ENCODE data around the gene C7orf33. TPM values are rescaled to one million over a fixed set of nuclear protein-coding genes. Genes with fewer than 3 reads are reported as not detected.
"Not testable (repeated sequence)": the region's sequence is repeated elsewhere in the genome, so short reads cannot be mapped to it uniquely, and the experiment has no call there.

C7orf33 gene
- total RNA-seq, 1 experiment from 2014 or later = not detected

DNA sequence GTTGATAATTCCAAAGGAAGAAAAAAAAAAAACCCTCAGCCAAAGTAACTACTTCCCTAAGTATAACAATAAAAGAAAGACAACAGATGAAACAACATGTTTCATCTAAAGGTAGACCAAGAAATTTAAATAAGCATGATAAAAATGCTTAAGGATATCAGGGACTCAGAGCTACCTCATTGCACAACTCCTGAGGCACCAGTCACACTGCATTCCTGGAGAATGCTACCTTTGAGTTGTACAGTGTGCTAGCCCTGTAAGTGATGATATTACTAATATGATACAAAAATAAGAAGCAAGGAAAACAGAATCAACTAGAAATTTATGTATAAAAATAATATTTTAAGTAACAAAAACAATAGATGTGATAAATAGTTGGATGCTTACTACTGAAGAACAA, 29.5 kb upstream of the C7orf33 start:
- Histone ChIP-seq H3K4me1 (ENCODE audit: control insufficient read depth, insufficient read depth, low read length) (no peaks in the 10 kb centered on the region), H3K27ac (ENCODE audit: low read length) (no peak overlapping the region), H3K36me3 (ENCODE audit: control insufficient read depth, insufficient read depth, low read length) (no peaks in the 10 kb centered on the region), H3K27me3 (ENCODE audit: control insufficient read depth, insufficient read depth, low read length) (peaks cover 8% of the 10 kb centered on the region), H3K4me3 (ENCODE audit: low read depth in 2 of 2, low read length in 2 of 2) (no peak overlapping the region), H3K9me3 (ENCODE audit: control insufficient read depth, insufficient read depth, low read depth, low read length) (no peaks in the 10 kb centered on the region)
- ATAC-seq (no peak), DNase-seq (ENCODE audit: low read depth, low spot score) (no peak)
- ChIA-PET CTCF (no interaction called here), POLR2A (no interaction called here)
- intact Hi-C loops (cut with micrococcal nuclease; ENCODE audit: unreplicated experiment) (no loop called here), in situ Hi-C loops (cut with HindIII; ENCODE audit: low pct_unique_long_range_greater_than_20kb, low sequenced_read_pairs) (no loop called here)
- no TSS peak for BruUV-seq (replicated peaks)
- TF ChIP-seq, protein P1, sequence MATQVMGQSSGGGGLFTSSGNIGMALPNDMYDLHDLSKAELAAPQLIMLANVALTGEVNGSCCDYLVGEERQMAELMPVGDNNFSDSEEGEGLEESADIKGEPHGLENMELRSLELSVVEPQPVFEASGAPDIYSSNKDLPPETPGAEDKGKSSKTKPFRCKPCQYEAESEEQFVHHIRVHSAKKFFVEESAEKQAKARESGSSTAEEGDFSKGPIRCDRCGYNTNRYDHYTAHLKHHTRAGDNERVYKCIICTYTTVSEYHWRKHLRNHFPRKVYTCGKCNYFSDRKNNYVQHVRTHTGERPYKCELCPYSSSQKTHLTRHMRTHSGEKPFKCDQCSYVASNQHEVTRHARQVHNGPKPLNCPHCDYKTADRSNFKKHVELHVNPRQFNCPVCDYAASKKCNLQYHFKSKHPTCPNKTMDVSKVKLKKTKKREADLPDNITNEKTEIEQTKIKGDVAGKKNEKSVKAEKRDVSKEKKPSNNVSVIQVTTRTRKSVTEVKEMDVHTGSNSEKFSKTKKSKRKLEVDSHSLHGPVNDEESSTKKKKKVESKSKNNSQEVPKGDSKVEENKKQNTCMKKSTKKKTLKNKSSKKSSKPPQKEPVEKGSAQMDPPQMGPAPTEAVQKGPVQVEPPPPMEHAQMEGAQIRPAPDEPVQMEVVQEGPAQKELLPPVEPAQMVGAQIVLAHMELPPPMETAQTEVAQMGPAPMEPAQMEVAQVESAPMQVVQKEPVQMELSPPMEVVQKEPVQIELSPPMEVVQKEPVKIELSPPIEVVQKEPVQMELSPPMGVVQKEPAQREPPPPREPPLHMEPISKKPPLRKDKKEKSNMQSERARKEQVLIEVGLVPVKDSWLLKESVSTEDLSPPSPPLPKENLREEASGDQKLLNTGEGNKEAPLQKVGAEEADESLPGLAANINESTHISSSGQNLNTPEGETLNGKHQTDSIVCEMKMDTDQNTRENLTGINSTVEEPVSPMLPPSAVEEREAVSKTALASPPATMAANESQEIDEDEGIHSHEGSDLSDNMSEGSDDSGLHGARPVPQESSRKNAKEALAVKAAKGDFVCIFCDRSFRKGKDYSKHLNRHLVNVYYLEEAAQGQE (IDR thresholded peaks at IDR 0.05; ENCODE audit: insufficient read depth in 1 of 2, low read depth in 2 of 2, low read length in 1 of 2) = no peak
- TF ChIP-seq CTCF (IDR thresholded peaks at IDR 0.05) = no peak
- TF ChIP-seq POLR2AphosphoS5 (IDR thresholded peaks at IDR 0.05; ENCODE audit: low read depth, low read length) = no peak
- no peak for TF ChIP-seq SIN3A (IDR thresholded peaks at IDR 0.05; ENCODE audit: borderline replicate concordance, insufficient read depth, low read depth, low read length)
- no peak for TF ChIP-seq TCF7L2 (IDR thresholded peaks at IDR 0.05; ENCODE audit: low read depth, low read length)

DNA sequence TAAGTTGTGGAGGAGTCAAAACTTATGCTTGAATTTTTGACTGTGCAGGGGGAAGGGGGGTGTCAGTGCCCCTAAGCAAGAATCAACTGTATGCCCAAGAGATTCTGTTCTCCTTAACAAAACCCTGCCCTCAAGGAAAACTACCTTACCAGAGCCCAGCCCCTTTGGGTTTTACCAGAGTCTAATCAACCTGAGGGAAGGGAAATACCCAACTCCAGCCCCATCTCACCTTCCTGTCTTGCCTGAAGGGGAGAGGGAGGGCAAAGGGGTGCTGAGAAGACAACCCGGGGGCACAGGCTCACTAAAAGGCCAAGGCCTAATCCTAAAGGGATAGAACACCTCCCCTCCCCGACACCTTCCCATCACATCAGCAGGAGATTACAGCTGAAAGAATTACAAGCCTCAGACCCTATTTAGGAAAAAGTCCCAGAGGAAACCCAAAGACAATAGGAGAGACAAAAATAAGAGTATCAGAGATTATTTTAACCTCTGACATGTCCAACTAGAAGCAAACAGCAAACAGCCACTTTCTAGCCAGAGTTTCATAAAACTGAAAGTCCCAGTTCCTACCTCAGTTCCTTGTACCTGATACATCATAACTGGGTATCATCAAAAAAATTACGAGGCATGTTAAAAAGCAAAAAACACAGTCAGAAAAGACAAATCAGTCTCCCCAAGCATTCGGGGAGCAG, 26.8 kb upstream of the C7orf33 start:
- peaks cover 4% of the 10 kb centered on the region for H3K27me3 ChIP-seq (ENCODE audit: control insufficient read depth, insufficient read depth, low read length)
- ChIA-PET CTCF (no interaction called here), POLR2A (no interaction called here)
- in situ Hi-C loops (cut with HindIII; ENCODE audit: low pct_unique_long_range_greater_than_20kb, low sequenced_read_pairs) (no loop called here), intact Hi-C loops (cut with micrococcal nuclease; ENCODE audit: unreplicated experiment) (no loop called here)
- H3K4me1 ChIP-seq (ENCODE audit: control insufficient read depth, insufficient read depth, low read length) = no peaks in the 10 kb centered on the region
- no peaks in the 10 kb centered on the region for H3K36me3 ChIP-seq (ENCODE audit: control insufficient read depth, insufficient read depth, low read length)
- TF ChIP-seq POLR2AphosphoS5 (IDR thresholded peaks at IDR 0.05; ENCODE audit: low read depth, low read length) (no peak), CTCF (IDR thresholded peaks at IDR 0.05) (no peak), TCF7L2 (IDR thresholded peaks at IDR 0.05; ENCODE audit: low read depth, low read length) (no peak), SIN3A (IDR thresholded peaks at IDR 0.05; ENCODE audit: borderline replicate concordance, insufficient read depth, low read depth, low read length) (no peak)
- TF ChIP-seq, protein P1 (IDR thresholded peaks at IDR 0.05; ENCODE audit: insufficient read depth in 1 of 2, low read depth in 2 of 2, low read length in 1 of 2) = no peak
- no peaks in the 10 kb centered on the region for H3K9me3 ChIP-seq (ENCODE audit: control insufficient read depth, insufficient read depth, low read depth, low read length)
- DNase-seq (ENCODE audit: low read depth, low spot score) (no peak), ATAC-seq (no peak)
- H3K27ac ChIP-seq (ENCODE audit: low read length) = no peak overlapping the region
- H3K4me3 ChIP-seq (ENCODE audit: low read depth in 2 of 2, low read length in 2 of 2) = no peak overlapping the region
- BruUV-seq (replicated peaks) = no TSS peak

- H3K27me3 ChIP-seq (ENCODE audit: control insufficient read depth, insufficient read depth, low read length); ATAC-seq; POLR2A ChIA-PET; H3K36me3 ChIP-seq (ENCODE audit: control insufficient read depth, insufficient read depth, low read length); DNase-seq (ENCODE audit: low read depth, low spot score); H3K27ac ChIP-seq (ENCODE audit: low read length); intact Hi-C loops (cut with micrococcal nuclease; ENCODE audit: unreplicated experiment); BruUV-seq (replicated peaks); H3K9me3 ChIP-seq (ENCODE audit: control insufficient read depth, insufficient read depth, low read depth, low read length); in situ Hi-C loops (cut with HindIII; ENCODE audit: low pct_unique_long_range_greater_than_20kb, low sequenced_read_pairs); H3K4me1 ChIP-seq (ENCODE audit: control insufficient read depth, insufficient read depth, low read length); H3K4me3 ChIP-seq (ENCODE audit: low read depth in 2 of 2, low read length in 2 of 2): not testable (repeated sequence)
- CTCF ChIA-PET = interaction anchor here (1.5 kb wide), 1 partner anchor 11 kb away, joined by 6 read pairs; no protein-coding TSS in a partner anchor
These were observed 26.2 kb upstream of the C7orf33 start for GRCh38 chr7:148564275-148564951.

Data from Panc1 (cell line).